ENCODE results near the gene CAND1.

Gene CAND1

GRCh38 chr12:67344979-67345710 lies 76.0 kb downstream of the CAND1 start:
- Histone ChIP-seq H3K4me3 (ENCODE audit: low read length) (no peak overlapping the region), H3K4me1 (ENCODE audit: control insufficient read depth, insufficient read depth, low read length) (no peaks in the 10 kb centered on the region), H3K4me2 (ENCODE audit: low read length) (no peak overlapping the region), H3K9me3 (replicated peaks; ENCODE audit: low read length) (no peaks in the 10 kb centered on the region), H3K9ac (ENCODE audit: low read depth, low read length) (no peak overlapping the region), H3K27me3 (ENCODE audit: control insufficient read depth, insufficient read depth, low read length) (no peaks in the 10 kb centered on the region), H3K36me3 (ENCODE audit: insufficient read depth, low read length) (no peaks in the 10 kb centered on the region)

DNA sequence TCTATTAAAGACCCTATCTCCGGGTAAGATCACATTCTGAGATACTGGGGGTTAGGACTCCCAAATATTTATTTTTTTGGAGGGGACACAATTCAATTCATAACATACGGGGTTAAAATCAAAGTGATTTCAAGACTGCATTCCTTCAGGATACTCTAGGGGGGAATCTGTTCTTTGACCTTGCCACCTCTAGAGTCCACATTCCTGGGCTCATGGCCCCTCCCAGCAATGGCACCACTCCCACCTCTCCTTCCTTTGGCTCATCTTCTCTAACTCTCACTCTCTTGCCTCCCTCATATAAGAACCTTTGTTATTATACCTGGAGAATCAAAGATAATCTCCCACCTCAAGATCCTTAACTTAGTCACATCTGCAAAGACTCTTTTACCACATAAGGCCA lies 79.5 kb downstream of the CAND1 start:
- H3K4me1 ChIP-seq (ENCODE audit: control insufficient read depth, insufficient read depth, low read length) = no peaks in the 10 kb centered on the region
- H3K9me3 ChIP-seq (replicated peaks; ENCODE audit: low read length) = no peaks in the 10 kb centered on the region
- no peak overlapping the region for H3K9ac ChIP-seq (ENCODE audit: low read depth, low read length)
- no peaks in the 10 kb centered on the region for H3K36me3 ChIP-seq (ENCODE audit: insufficient read depth, low read length)
- no peak overlapping the region for H3K4me2 ChIP-seq (ENCODE audit: low read length)
- H3K4me3 ChIP-seq (ENCODE audit: low read length) = no peak overlapping the region
- H3K27me3 ChIP-seq (ENCODE audit: control insufficient read depth, insufficient read depth, low read length) = no peaks in the 10 kb centered on the region

GRCh38 chr12:67352682-67353081 lies 83.5 kb downstream of the CAND1 start:
- Histone ChIP-seq H3K4me2 (ENCODE audit: low read length) (no peak overlapping the region), H3K27me3 (ENCODE audit: control insufficient read depth, insufficient read depth, low read length) (no peaks in the 10 kb centered on the region), H3K9ac (ENCODE audit: low read depth, low read length) (no peak overlapping the region), H3K36me3 (ENCODE audit: insufficient read depth, low read length) (no peaks in the 10 kb centered on the region), H3K4me3 (ENCODE audit: low read length) (no peak overlapping the region), H3K4me1 (ENCODE audit: control insufficient read depth, insufficient read depth, low read length) (peaks cover 25% of the 10 kb centered on the region), H3K9me3 (replicated peaks; ENCODE audit: low read length) (no peaks in the 10 kb centered on the region)

- no peak overlapping the region for H3K4me3 ChIP-seq (ENCODE audit: low read length)
- no peaks in the 10 kb centered on the region for H3K36me3 ChIP-seq (ENCODE audit: insufficient read depth, low read length)
- H3K27me3 ChIP-seq (ENCODE audit: control insufficient read depth, insufficient read depth, low read length) = no peaks in the 10 kb centered on the region
- peak overlapping the region; percentile 21 for H3K9ac ChIP-seq (ENCODE audit: low read depth, low read length)
- H3K4me2 ChIP-seq (ENCODE audit: low read length) = peak overlapping the region; percentile 37
- H3K4me1 ChIP-seq (ENCODE audit: control insufficient read depth, insufficient read depth, low read length) = peaks cover 32% of the 10 kb centered on the region
- no peaks in the 10 kb centered on the region for H3K9me3 ChIP-seq (replicated peaks; ENCODE audit: low read length)
Measured at GRCh38 chr12:67354322-67354721, 85.2 kb downstream of the CAND1 start.

- Histone ChIP-seq H3K27me3 (ENCODE audit: control insufficient read depth, insufficient read depth, low read length) (no peaks in the 10 kb centered on the region), H3K36me3 (ENCODE audit: insufficient read depth, low read length) (no peaks in the 10 kb centered on the region), H3K4me3 (ENCODE audit: low read length) (no peak overlapping the region), H3K9ac (ENCODE audit: low read depth, low read length) (peak overlapping the region; percentile 21), H3K4me2 (ENCODE audit: low read length) (peak overlapping the region; percentile 37), H3K4me1 (ENCODE audit: control insufficient read depth, insufficient read depth, low read length) (peaks cover 32% of the 10 kb centered on the region), H3K9me3 (replicated peaks; ENCODE audit: low read length) (no peaks in the 10 kb centered on the region)
Measured at GRCh38 chr12:67354966-67355365, 85.8 kb downstream of the CAND1 start.

DNA sequence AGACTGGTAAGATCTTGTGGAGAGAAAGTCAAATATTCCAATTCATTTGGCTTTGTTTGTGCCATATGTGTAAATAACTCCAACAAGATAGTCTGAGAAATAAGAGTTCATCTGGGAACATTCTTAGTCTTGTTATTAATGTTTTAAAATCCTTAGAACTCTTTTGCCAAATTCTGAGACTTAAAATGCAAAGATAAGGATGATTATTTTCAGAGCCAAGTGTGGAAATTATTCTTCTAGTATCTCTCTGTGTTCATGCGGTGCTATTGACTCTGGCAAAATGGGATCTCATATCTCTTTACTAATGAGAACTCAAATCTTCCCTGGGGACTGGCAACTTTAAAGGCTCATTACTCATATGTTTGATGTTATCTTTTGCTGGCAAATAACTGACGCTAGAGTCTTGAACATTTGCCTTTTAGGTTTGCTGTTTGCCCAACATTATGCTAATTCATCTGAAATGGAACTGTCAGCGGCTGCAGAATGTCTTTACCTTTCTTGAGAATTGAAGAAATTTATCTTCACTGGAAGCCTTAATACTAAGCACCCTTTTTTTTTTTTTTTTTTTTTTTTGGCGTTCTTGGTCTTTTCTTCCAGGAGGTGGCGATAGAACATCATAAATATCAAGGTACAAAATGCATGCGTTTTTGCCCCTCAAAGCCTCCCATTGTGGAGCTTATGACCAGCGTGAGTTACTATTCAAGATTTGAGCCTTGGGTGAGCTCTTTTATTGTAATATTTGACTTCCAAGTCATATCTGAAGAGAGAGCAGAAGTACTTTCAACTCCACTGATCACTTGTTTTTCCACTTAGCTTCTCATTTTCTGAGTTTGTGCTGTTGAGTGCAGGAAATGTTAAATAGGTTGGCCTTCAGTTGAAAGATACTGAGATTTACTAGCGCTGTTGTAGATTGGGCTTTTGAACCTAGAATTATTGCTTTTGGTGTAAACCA lies 86.5 kb downstream of the CAND1 start:
- Histone ChIP-seq H3K9me3 (replicated peaks; ENCODE audit: low read length) (no peaks in the 10 kb centered on the region), H3K4me3 (ENCODE audit: low read length) (no peak overlapping the region), H3K36me3 (ENCODE audit: insufficient read depth, low read length) (no peaks in the 10 kb centered on the region), H3K4me1 (ENCODE audit: control insufficient read depth, insufficient read depth, low read length) (peaks cover 32% of the 10 kb centered on the region), H3K9ac (ENCODE audit: low read depth, low read length) (peak overlapping the region; percentile 17), H3K27me3 (ENCODE audit: control insufficient read depth, insufficient read depth, low read length) (no peaks in the 10 kb centered on the region), H3K4me2 (ENCODE audit: low read length) (peak overlapping the region; percentile 35)

DNA sequence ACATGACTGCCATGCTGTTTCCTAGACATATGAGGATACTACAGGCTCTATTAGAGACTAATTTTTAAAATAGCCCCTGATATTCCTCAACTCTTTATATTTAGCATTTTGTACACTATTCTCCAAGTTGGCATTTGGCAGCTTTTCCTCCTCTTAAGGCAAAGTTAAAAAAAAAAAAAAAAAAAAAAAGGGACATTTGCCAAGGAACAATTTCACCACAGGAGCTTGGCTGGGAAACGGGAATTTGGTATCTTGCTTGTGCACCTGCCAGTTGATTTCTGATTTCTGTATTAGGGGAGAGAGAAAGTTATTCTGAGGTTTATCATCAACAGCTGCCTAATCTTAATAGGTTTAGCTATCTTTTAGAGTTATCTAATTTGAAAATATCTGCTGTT lies 87.2 kb downstream of the CAND1 start:
- no peaks in the 10 kb centered on the region for H3K9me3 ChIP-seq (replicated peaks; ENCODE audit: low read length)
- H3K36me3 ChIP-seq (ENCODE audit: insufficient read depth, low read length) = no peaks in the 10 kb centered on the region
- H3K4me3 ChIP-seq (ENCODE audit: low read length) = no peak overlapping the region
- H3K9ac ChIP-seq (ENCODE audit: low read depth, low read length) = peak overlapping the region; percentile 17
- H3K27me3 ChIP-seq (ENCODE audit: control insufficient read depth, insufficient read depth, low read length) = no peaks in the 10 kb centered on the region
- peak overlapping the region; percentile 16 for H3K4me2 ChIP-seq (ENCODE audit: low read length)
- H3K4me1 ChIP-seq (ENCODE audit: control insufficient read depth, insufficient read depth, low read length) = peaks cover 32% of the 10 kb centered on the region

- peaks cover 32% of the 10 kb centered on the region for H3K4me1 ChIP-seq (ENCODE audit: control insufficient read depth, insufficient read depth, low read length)
- no peaks in the 10 kb centered on the region for H3K36me3 ChIP-seq (ENCODE audit: insufficient read depth, low read length)
- H3K9ac ChIP-seq (ENCODE audit: low read depth, low read length) = peak overlapping the region; percentile 51
- no peak overlapping the region for H3K4me3 ChIP-seq (ENCODE audit: low read length)
- no peak overlapping the region for H3K4me2 ChIP-seq (ENCODE audit: low read length)
- no peaks in the 10 kb centered on the region for H3K9me3 ChIP-seq (replicated peaks; ENCODE audit: low read length)
- H3K27me3 ChIP-seq (ENCODE audit: control insufficient read depth, insufficient read depth, low read length) = no peaks in the 10 kb centered on the region
Measured at GRCh38 chr12:67357376-67358125, 88.4 kb downstream of the CAND1 start.

DNA sequence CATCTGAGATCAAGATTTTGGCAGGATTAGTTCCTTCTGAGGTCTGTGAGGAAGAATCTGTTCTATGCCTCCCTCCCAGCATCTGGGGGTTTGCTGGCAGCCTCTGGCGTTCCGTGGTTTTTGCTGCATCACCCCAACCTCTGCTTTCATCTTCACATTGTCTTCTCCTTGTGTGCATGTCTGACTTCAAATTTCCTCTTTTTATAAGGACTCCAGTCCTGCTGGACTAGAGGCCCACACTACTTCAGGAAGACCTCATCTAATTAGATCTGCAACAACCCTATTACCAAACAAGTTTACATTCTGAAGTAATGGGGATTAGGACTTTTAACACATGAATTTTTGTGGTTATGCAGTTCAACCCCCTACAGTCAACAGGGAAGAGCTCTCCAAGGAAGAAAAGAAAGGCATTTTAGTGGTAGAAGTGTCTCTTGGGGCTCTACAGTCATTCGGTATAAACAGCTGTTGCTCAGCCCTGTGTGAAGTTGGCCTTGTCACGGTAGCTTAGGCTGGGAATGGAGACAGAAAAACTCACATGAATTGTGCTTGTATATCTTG lies 89.7 kb downstream of the CAND1 start:
- Histone ChIP-seq H3K4me2 (ENCODE audit: low read length) (peak overlapping the region; percentile 63), H3K36me3 (ENCODE audit: insufficient read depth, low read length) (no peaks in the 10 kb centered on the region), H3K27me3 (ENCODE audit: control insufficient read depth, insufficient read depth, low read length) (no peaks in the 10 kb centered on the region), H3K9me3 (replicated peaks; ENCODE audit: low read length) (no peaks in the 10 kb centered on the region), H3K9ac (ENCODE audit: low read depth, low read length) (peak overlapping the region; percentile 51), H3K4me3 (ENCODE audit: low read length) (no peak overlapping the region), H3K4me1 (ENCODE audit: control insufficient read depth, insufficient read depth, low read length) (peaks cover 32% of the 10 kb centered on the region)

DNA sequence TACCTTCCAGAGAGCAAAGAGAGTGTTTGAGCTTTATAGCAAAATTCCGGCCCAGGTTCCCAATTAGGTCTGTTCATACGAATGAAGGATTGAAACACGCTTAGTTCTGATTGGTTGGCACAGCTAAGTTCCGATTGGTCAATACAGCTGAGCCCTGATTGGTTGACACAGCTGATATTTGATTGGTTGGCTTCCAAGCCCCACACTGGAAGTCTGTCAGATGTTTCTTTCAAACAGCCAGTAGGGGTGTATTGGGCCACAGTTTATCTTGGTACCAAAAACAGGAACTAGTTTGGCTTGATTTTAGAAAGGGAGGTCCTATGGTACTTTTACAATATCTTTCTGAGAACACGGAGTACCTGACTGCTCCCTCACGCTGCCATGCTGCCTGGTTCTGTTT lies 93.4 kb downstream of the CAND1 start:
- H3K4me2 ChIP-seq (ENCODE audit: low read length) = no peak overlapping the region

DNA sequence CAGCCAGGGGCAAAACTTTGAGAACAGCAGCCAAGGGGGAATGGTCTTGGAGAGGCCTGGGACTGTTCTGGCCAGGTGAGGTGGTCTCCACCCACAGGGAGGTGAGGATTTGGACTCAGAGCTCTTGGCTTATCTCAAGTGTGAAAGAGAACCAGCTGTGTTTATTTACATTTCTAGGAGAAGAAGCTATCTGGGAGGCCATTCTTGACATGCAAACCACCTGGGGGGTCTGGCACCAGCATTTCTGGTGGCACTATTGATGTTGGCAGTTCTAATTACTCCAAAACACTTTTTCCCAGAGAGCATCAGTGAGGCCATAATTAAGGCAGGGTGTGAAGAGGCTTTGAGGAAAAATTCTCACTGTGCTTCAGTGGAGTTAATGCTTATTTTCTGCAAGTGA lies 95.1 kb downstream of the CAND1 start:
- no peaks in the 10 kb centered on the region for H3K9me3 ChIP-seq (replicated peaks; ENCODE audit: low read length)
- no peak overlapping the region for H3K9ac ChIP-seq (ENCODE audit: low read depth, low read length)
- H3K4me2 ChIP-seq (ENCODE audit: low read length) = no peak overlapping the region
- no peaks in the 10 kb centered on the region for H3K36me3 ChIP-seq (ENCODE audit: insufficient read depth, low read length)
- H3K4me1 ChIP-seq (ENCODE audit: control insufficient read depth, insufficient read depth, low read length) = peaks cover 8% of the 10 kb centered on the region
- H3K27me3 ChIP-seq (ENCODE audit: control insufficient read depth, insufficient read depth, low read length) = no peaks in the 10 kb centered on the region
- H3K4me3 ChIP-seq (ENCODE audit: low read length) = no peak overlapping the region

More for the DNA sequence above, 93.4 kb downstream of the CAND1 start:
- no peaks in the 10 kb centered on the region for H3K36me3 ChIP-seq (ENCODE audit: insufficient read depth, low read length)
- H3K4me3 ChIP-seq (ENCODE audit: low read length) = no peak overlapping the region
- H3K9me3 ChIP-seq (replicated peaks; ENCODE audit: low read length) = no peaks in the 10 kb centered on the region
- H3K9ac ChIP-seq (ENCODE audit: low read depth, low read length) = no peak overlapping the region
- H3K27me3 ChIP-seq (ENCODE audit: control insufficient read depth, insufficient read depth, low read length) = no peaks in the 10 kb centered on the region
- peaks cover 17% of the 10 kb centered on the region for H3K4me1 ChIP-seq (ENCODE audit: control insufficient read depth, insufficient read depth, low read length)
